GM21367 (cell line): ENCODE measurements around the gene C11orf71.

Source experiments
- ATAC-seq: cut with Tn5 transposase; IDR thresholded peaks from one replicate; pipeline ENCODE4 v1.9.1; 2021; ENCODE audit not compliant: unreplicated experiment

The C11orf71 gene

GRCh38 chr11:114359342-114359741 lies 41.0 kb downstream of the C11orf71 start:
- no peak for ATAC-seq

DNA sequence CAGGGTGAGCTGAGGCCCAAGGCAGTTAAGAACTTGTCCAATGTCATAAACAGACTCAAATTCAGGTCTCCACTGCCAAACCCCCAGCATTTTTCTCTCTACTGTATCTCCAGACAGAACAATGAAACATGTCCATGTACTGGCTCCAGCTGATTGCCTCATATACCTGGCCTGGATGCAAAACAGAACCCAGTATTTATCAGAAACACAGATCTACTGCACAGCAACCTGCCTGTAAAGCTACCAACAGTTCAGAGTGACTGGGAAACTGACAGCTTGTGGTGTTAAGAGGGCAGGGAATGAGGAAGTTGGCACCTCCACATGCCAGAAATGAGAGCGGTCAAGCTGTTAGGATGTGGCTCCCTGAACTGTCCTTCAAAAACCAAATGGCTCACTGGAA lies 41.6 kb downstream of the C11orf71 start:
- ATAC-seq, result no peak

GRCh38 chr11:114354076-114354475 lies 46.2 kb downstream of the C11orf71 start:
- ATAC-seq, result no peak

DNA sequence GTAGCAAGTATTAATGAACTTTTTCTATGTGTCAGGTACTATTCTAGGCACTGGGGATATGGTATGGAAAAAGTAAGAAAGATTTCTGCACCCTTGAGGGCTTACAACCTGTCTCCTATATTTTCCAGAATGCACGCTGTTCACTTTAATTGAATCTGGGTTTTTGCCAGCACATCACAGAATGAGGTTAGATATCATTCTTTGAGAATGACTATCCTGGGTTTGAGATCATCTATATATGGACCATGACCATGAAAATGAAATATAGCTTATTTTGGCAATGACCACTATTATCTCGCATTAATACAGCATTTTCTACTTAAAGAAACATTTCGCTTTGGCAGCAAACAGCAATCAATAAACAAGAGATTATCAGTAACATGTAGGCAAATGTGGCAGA lies 46.9 kb downstream of the C11orf71 start:
- no peak for ATAC-seq

GRCh38 chr11:114350022-114350421 lies 50.3 kb downstream of the C11orf71 start:
- ATAC-seq, result no peak
